Measurements from ENCODE around the gene CMPK2. TPM values are rescaled to one million over a fixed set of nuclear protein-coding genes. Genes with fewer than 3 reads are reported as not detected.

CMPK2 gene
- total and polyA plus RNA-seq, 7 donors: 1.8 to 26.1 (median 9.3) TPM

- Histone ChIP-seq H3K36me3 (no peaks in the 10 kb centered on the region), H3K4me1 (peaks cover 0 to 24% (median 10%) of the 10 kb centered on the region in 4 donors), H3K27me3 (no peaks in the 10 kb centered on the region), H3K4me3 (no peak overlapping the region), H3K27ac (peak overlapping the region in 1 of 4 donors; percentile 30), H3K9me3 (peaks cover 0 to 5% (median 0%) of the 10 kb centered on the region in 4 donors)
- intact Hi-C loops (cut with DNase I): no loop called here
- DNase-seq: no peak
- WGBS, 2 donors: 75 to 78% methylated on average over 5 of the region's 5 CpGs
- TF ChIP-seq POLR2AphosphoS5 (IDR thresholded peaks at IDR 0.05): no peak
- no peak for TF ChIP-seq EP300 (IDR thresholded peaks at IDR 0.05)
- TF ChIP-seq, protein P1, sequence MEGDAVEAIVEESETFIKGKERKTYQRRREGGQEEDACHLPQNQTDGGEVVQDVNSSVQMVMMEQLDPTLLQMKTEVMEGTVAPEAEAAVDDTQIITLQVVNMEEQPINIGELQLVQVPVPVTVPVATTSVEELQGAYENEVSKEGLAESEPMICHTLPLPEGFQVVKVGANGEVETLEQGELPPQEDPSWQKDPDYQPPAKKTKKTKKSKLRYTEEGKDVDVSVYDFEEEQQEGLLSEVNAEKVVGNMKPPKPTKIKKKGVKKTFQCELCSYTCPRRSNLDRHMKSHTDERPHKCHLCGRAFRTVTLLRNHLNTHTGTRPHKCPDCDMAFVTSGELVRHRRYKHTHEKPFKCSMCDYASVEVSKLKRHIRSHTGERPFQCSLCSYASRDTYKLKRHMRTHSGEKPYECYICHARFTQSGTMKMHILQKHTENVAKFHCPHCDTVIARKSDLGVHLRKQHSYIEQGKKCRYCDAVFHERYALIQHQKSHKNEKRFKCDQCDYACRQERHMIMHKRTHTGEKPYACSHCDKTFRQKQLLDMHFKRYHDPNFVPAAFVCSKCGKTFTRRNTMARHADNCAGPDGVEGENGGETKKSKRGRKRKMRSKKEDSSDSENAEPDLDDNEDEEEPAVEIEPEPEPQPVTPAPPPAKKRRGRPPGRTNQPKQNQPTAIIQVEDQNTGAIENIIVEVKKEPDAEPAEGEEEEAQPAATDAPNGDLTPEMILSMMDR (IDR thresholded peaks at IDR 0.05): no peak
- no peak for TF ChIP-seq POLR2A (IDR thresholded peaks at IDR 0.05)
These were observed 38.0 kb downstream of the CMPK2 start for GRCh38 chr2:6827566-6828298.

DNA sequence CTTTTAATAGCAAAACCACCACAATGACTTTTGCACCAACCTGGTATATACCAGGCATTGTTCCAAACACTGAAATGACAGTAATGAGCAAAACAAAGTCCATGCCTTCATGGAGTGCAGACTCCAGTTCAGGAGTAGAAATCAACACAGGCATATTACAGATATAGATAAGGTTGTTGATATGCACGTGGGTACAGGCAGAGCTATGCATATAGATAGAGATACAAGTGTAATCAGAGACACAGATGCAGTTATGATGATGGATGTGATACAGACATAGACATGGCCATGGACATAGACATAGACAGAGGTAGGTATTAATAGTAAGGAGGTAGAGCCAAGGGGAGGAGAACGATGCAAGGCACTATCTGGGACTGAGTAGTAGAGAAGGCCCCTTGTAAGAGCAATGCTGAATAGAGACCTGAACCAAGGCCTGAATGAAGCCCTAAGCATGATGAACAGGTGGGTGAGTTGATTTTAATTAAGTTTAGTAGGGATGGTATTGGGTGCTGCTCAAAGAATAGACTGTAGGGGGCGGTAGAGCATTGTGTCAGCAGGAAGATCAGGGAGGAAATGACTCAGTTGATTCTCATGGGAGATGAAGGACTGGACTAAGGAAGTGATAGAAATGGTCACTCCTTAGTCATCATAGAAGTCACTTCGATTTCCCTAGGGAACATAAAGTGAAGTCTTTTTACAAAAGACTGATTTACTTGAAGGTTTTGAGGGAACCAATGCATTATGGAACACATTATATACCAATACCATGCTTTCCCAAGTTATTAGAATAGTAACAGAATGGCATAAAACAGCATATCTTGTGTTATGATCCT lies 39.4 kb downstream of the CMPK2 start:
- Histone ChIP-seq H3K4me3 (no peak overlapping the region), H3K36me3 (no peaks in the 10 kb centered on the region), H3K9me3 (peaks cover 0 to 5% (median 0%) of the 10 kb centered on the region in 4 donors), H3K27me3 (no peaks in the 10 kb centered on the region), H3K4me1 (peaks cover 0 to 24% (median 10%) of the 10 kb centered on the region in 4 donors), H3K27ac (no peak overlapping the region)
- intact Hi-C loops (cut with DNase I): no loop called here
- 30 to 52% methylated on average over 4 of the region's 4 CpGs for WGBS, 2 donors
- TF ChIP-seq POLR2A (IDR thresholded peaks at IDR 0.05) (no peak), EP300 (IDR thresholded peaks at IDR 0.05) (no peak), POLR2AphosphoS5 (IDR thresholded peaks at IDR 0.05) (no peak)
- TF ChIP-seq, protein P1 (IDR thresholded peaks at IDR 0.05): peak in 1 of 4 experiments; percentile 16
- no peak for DNase-seq

GRCh38 chr2:6824962-6825361 lies 40.7 kb downstream of the CMPK2 start:
- Histone ChIP-seq H3K4me3 (no peak overlapping the region), H3K9me3 (no peaks in the 10 kb centered on the region), H3K27me3 (no peaks in the 10 kb centered on the region), H3K36me3 (no peaks in the 10 kb centered on the region), H3K4me1 (peaks cover 0 to 24% (median 10%) of the 10 kb centered on the region in 4 donors), H3K27ac (peak overlapping the region in 1 of 4 donors; percentile 18)
- WGBS, 2 donors: 40 to 68% methylated on average over 3 of the region's 3 CpGs
- TF ChIP-seq EP300 (IDR thresholded peaks at IDR 0.05): peak in 3 of 4 donors; percentile 23 to 71 (median 58)
- peak; percentile 56 to 89 (median 74) for TF ChIP-seq POLR2AphosphoS5 (IDR thresholded peaks at IDR 0.05)
- TF ChIP-seq, protein P1 (IDR thresholded peaks at IDR 0.05): no peak
- no peak for TF ChIP-seq POLR2A (IDR thresholded peaks at IDR 0.05)
- DNase-seq: peak; percentile 72
- intact Hi-C loops (cut with DNase I): no loop called here

DNA sequence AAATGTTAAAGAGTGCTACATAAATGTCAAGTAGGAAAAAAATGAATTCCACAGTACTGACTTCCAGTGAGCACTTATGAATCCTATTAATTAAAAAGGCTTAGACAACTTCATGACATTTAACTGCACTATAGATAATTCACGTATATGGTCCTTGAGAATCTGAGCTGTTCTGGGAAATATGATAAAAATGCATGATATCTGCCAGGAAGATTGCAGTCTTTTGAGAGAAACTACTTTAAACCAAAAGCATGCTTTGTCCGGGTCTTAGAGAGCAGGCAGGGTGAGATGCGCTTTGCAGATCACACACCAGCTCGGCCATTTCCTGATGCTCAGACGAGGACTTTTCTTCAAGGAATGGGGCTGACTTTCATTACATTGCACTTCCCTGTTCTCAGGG lies 42.6 kb downstream of the CMPK2 start:
- DNase-seq: no peak
- H3K27me3 ChIP-seq: no peaks in the 10 kb centered on the region
- WGBS, 2 donors: 54 to 69% methylated on average over 5 of the region's 5 CpGs
- intact Hi-C loops (cut with DNase I): no loop called here
- no peak for TF ChIP-seq POLR2AphosphoS5 (IDR thresholded peaks at IDR 0.05)
- no peak for TF ChIP-seq POLR2A (IDR thresholded peaks at IDR 0.05)
- TF ChIP-seq, protein P1 (IDR thresholded peaks at IDR 0.05): no peak
- no peak for TF ChIP-seq EP300 (IDR thresholded peaks at IDR 0.05)
- peaks cover 0 to 24% (median 9%) of the 10 kb centered on the region in 4 donors for H3K4me1 ChIP-seq
- no peak overlapping the region for H3K27ac ChIP-seq
- H3K9me3 ChIP-seq: no peaks in the 10 kb centered on the region
- H3K4me3 ChIP-seq: no peak overlapping the region
- no peaks in the 10 kb centered on the region for H3K36me3 ChIP-seq

All from sigmoid colon (tissue), 7 donors.